Activated CD8-positive, alpha-beta T cell treated with anti-CD3 and anti-CD28 coated beads for 36 hours (primary cell): Measurements from ENCODE around the gene EXOC3L4. TPM values are rescaled to one million over a fixed set of nuclear protein-coding genes. Genes with fewer than 3 reads are reported as not detected.

Experiments used
- ATAC-seq: fragments of 200-7000 bp; cut with Tn5 transposase; one replicate; pipeline ENCODE4 v1.10.0; 2021; ENCODE audit warnings: mild to moderate bottlenecking, moderate library complexity
- CTCF ChIA-PET: fragments of 350-600 bp; sonication (Branson Sonifier 250); formaldehyde crosslinking; loops from one replicate; lab custom pipeline; 2021; ENCODE audit warnings: antibody characterized with exemption; lab: Charles Lee
- POLR2A ChIA-PET: fragments of 350-600 bp; sonication (Branson Sonifier 250); formaldehyde crosslinking; loops from one replicate; lab custom pipeline; 2021; ENCODE audit warnings: antibody characterized with exemption; lab: Charles Lee
- DNase-seq: peaks from one replicate; pipeline ENCODE4 v3.0.0-alpha.2; 2020
- H3K27ac Mint-ChIP-seq: one replicate; pipeline ENCODE4 v1.8.0; 2021; ENCODE audit warnings: mild to moderate bottlenecking, mixed read lengths
- H3K27me3 Mint-ChIP-seq: one replicate; pipeline ENCODE4 v1.8.0; 2021; ENCODE audit warnings: mixed read lengths
- H3K36me3 Mint-ChIP-seq: one replicate; pipeline ENCODE4 v1.8.0; 2021; ENCODE audit warnings: low read depth, mixed read lengths
- H3K4me1 Mint-ChIP-seq: one replicate; pipeline ENCODE4 v1.8.0; 2021; ENCODE audit warnings: low read depth, mixed read lengths
- H3K4me3 Mint-ChIP-seq: one replicate; pipeline ENCODE4 v1.8.0; 2021; ENCODE audit warnings: mild to moderate bottlenecking, moderate library complexity, mixed read lengths
- H3K9me3 Mint-ChIP-seq: one replicate; pipeline ENCODE4 v1.8.0; 2021; ENCODE audit warnings: mixed read lengths
- intact Hi-C: fragments of 100-400 bp; cut with micrococcal nuclease; formaldehyde crosslinking; loops from one replicate; pipeline ENCODE4 v1.10.0; 2022
- total RNA-seq, 2 experiments: library from RNA; stranded (reverse); gene quantifications; one replicate each; pipeline ENCODE4 v1.2.3, GENCODE V29; 2021
- TF ChIP-seq, protein P1 (sequence below): fragments of 200-600 bp; IDR thresholded peaks from one replicate; pipeline ENCODE4 v1.8.0; 2022; ENCODE audit warnings: antibody characterized with exemption, mild to moderate bottlenecking

The EXOC3L4 gene
- total RNA-seq, 2 experiments from 2014 or later = not detected

DNA sequence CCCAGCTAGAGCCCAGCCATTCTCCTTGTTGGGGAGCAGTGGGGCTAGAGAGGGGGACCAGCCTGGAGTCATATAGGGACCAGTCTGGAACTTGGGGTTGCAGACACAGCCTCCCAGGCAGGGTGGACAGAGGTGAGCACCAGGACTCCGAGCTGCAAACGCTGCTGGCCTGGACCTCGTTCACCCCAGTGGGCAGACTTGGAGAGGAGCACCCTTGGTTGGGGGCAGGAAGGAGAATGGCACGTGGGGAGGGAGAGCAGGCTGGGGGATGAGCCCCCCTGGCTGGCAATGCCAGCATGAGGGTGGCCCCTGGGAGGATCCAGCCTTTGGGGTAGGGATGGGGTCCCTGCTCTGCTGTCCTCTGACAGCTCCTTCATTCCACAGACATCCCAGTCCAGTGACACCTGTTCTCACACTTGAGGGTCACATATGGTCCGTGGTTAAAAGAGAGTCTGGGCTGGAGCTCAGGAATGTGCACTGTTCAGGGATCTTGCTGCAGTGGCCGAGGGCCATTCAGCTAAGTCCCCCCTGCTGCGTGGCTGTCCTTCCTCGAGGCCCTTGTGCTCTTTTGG lies 7.7 kb upstream of the EXOC3L4 start:
- Mint-ChIP-seq H3K4me3 (no peak overlapping the region), H3K36me3 (no peaks in the 10 kb centered on the region), H3K27ac (no peak overlapping the region), H3K9me3 (no peaks in the 10 kb centered on the region), H3K4me1 (peaks cover 4% of the 10 kb centered on the region), H3K27me3 (peaks cover 11% of the 10 kb centered on the region)
- POLR2A ChIA-PET = no interaction called here
- DNase-seq (no peak), ATAC-seq (no peak)
- TF ChIP-seq, protein P1, sequence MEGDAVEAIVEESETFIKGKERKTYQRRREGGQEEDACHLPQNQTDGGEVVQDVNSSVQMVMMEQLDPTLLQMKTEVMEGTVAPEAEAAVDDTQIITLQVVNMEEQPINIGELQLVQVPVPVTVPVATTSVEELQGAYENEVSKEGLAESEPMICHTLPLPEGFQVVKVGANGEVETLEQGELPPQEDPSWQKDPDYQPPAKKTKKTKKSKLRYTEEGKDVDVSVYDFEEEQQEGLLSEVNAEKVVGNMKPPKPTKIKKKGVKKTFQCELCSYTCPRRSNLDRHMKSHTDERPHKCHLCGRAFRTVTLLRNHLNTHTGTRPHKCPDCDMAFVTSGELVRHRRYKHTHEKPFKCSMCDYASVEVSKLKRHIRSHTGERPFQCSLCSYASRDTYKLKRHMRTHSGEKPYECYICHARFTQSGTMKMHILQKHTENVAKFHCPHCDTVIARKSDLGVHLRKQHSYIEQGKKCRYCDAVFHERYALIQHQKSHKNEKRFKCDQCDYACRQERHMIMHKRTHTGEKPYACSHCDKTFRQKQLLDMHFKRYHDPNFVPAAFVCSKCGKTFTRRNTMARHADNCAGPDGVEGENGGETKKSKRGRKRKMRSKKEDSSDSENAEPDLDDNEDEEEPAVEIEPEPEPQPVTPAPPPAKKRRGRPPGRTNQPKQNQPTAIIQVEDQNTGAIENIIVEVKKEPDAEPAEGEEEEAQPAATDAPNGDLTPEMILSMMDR = no peak
- intact Hi-C loops = no loop called here
- CTCF ChIA-PET = interaction anchor here (1.1 to 2.3 kb wide), 4 partner anchors 10 to 99 kb away, joined by 3 to 9 read pairs (median 4); no protein-coding TSS in a partner anchor

DNA sequence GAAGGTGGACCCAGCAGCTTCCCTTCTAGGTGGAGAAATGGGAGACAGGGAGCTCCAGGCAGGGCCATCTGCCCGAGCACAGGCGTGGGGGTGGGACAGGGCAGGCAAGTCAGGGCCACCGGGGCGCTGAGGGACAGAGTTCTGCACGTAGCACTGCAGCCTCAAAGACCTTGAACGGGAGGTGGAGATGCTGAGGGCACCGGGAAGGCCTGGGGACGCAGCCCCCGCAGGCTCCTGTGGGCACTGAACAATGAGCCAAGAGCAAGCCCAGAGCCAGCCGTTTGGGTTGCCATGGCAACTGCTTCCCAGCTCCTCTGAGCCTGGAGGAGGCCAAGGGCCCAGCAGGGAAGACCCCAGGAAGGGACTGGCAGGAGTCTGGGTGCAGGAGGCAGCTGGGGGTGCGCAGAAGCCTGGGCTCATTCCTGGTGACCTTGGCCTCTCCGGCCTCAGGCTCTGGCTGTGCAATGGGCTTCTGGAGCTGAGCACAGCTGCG lies 7.1 kb upstream of the EXOC3L4 start:
- no peak for ATAC-seq
- POLR2A ChIA-PET = no interaction called here
- no peak overlapping the region for H3K4me3 Mint-ChIP-seq
- DNase-seq = no peak
- CTCF ChIA-PET = interaction anchor here (1.1 to 2.3 kb wide), 4 partner anchors 11 to 99 kb away, joined by 3 to 9 read pairs (median 4); no protein-coding TSS in a partner anchor
- H3K9me3 Mint-ChIP-seq = no peaks in the 10 kb centered on the region
- no peak overlapping the region for H3K27ac Mint-ChIP-seq
- H3K27me3 Mint-ChIP-seq = peaks cover 11% of the 10 kb centered on the region
- peaks cover 4% of the 10 kb centered on the region for H3K4me1 Mint-ChIP-seq
- TF ChIP-seq, protein P1 = no peak
- no peaks in the 10 kb centered on the region for H3K36me3 Mint-ChIP-seq
- intact Hi-C loops = no loop called here

DNA sequence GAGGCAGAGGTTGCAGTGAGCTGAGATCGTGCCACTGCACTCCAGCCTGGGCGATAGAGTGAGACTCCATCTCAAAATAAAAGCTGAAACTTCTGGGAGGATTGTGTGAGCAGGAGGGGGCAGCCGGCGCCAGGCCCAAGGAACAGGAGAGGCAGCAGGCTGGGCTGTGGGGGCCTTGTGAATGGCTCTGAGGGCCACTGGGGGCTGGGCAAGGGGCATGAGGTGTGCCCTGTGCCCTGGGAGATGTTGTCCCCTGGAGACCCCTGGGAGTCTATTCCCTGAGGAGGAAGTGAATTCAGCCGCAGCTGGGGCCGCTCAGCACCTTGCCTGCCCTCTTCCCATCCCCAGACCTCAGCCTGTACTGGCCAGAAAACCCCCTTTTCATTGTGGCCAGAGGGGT lies 5.6 kb upstream of the EXOC3L4 start:
- Mint-ChIP-seq H3K4me3 (no peak overlapping the region), H3K9me3 (no peaks in the 10 kb centered on the region)
- POLR2A ChIA-PET = no interaction called here

DNA sequence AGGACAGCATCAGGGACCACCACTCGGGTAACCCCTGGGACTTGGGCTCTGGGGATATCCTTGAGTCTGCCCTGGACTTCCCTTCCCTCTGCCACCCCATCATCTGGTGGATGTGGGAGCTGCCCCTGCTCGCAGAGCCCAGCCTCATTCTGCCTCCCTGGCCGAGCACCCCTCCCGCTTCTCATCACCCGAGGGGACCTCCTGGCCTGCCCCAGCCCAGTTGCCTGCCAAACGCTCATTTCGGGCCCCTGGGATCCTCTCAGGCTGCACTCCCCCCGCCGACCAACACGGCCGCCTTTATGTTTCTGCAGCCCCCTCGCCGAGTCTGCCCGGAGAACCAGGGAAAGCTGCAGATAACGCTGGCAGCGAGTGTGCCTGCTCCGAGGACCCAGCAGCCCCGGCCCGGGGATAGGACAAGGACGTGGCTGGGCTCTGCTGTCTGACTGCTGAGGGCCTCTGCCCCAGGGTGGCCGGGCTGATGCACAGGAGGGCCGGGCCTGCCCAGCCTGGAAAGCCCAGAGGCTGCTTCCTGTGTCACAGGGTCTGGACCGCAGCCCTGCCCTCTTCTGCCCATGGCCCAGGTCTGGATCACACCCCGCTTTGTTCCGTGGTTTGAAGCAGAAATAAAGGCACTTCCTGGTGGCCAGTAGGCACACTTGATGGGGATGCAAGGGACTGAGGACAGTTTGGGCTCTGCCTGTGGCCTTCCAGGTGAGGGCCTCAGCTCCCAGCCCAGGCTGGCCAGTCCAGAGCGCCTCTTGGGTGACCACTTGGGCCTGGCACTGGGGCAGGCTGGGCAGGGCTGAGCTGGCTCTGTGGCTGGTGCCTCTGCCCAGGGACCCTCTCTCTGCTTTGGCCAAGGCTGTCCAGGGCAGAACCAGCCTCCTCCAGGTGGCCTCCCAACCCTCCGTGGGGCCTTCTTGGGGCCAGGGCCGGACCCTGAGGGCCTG lies 4.9 kb upstream of the EXOC3L4 start:
- ChIA-PET POLR2A (no interaction called here), CTCF (no interaction called here)
- ATAC-seq = no peak
- intact Hi-C loops = loop anchor here (10.0 kb wide), 1 partner anchor 395 kb away; no protein-coding TSS in a partner anchor
- H3K4me1 Mint-ChIP-seq = peaks cover 4% of the 10 kb centered on the region
- no peak for DNase-seq
- no peaks in the 10 kb centered on the region for H3K9me3 Mint-ChIP-seq
- no peaks in the 10 kb centered on the region for H3K36me3 Mint-ChIP-seq
- H3K27me3 Mint-ChIP-seq = peaks cover 8% of the 10 kb centered on the region
- H3K27ac Mint-ChIP-seq = no peak overlapping the region
- TF ChIP-seq, protein P1 = no peak
- H3K4me3 Mint-ChIP-seq = no peak overlapping the region

More for the DNA sequence above, 5.6 kb upstream of the EXOC3L4 start:
- Mint-ChIP-seq H3K27ac (no peak overlapping the region), H3K36me3 (no peaks in the 10 kb centered on the region), H3K27me3 (peaks cover 11% of the 10 kb centered on the region), H3K4me1 (peaks cover 4% of the 10 kb centered on the region)
- TF ChIP-seq, protein P1 = no peak
- CTCF ChIA-PET = interaction anchor here (1.0 to 2.3 kb wide), 2 partner anchors 16 to 149 kb away, joined by 3 to 9 read pairs; no protein-coding TSS in a partner anchor
- DNase-seq = no peak
- intact Hi-C loops = no loop called here
- no peak for ATAC-seq
